Activated T-cell treated with anti-CD3 and anti-CD28 coated beads, Interleukin-2, amount 50 U/mL, for 72 hours (primary cell): ENCODE measurements around the gene GRIK4. TPM values are rescaled to one million over a fixed set of nuclear protein-coding genes. Genes with fewer than 3 reads are reported as not detected.

ENCODE experiments used
- ATAC-seq, 2 donors: fragments of 150-1000 bp; cut with Tn5 transposase; replicated peaks in 1 of 2; 2 replicates each; pipeline ENCODE4 v1.10.0; 2021; ENCODE audit warnings: moderate library complexity in 2 of 2, mild to moderate bottlenecking in 1 of 2
- DNase-seq, 2 donors: peaks; one replicate each; pipeline ENCODE4 v3.0.0; 2021 to 2022; ENCODE audit warnings: mixed read lengths in 1 of 2
- H3K27ac Mint-ChIP-seq: one replicate; pipeline ENCODE4 v1.8.0; 2022; ENCODE audit warnings: mild to moderate bottlenecking, moderate library complexity, mixed read lengths
- H3K27me3 Mint-ChIP-seq: one replicate; pipeline ENCODE4 v1.8.0; 2022; ENCODE audit warnings: low read depth, mixed read lengths
- H3K36me3 Mint-ChIP-seq, 2 donors: one replicate each; pipeline ENCODE4 v1.8.0; 2022; ENCODE audit warnings: mixed read lengths in 2 of 2, mild to moderate bottlenecking in 1 of 2; ENCODE audit not compliant: insufficient read depth in 2 of 2
- H3K4me1 Mint-ChIP-seq: one replicate; pipeline ENCODE4 v1.8.0; 2022; ENCODE audit warnings: low read depth, mixed read lengths
- H3K4me3 Mint-ChIP-seq, 2 donors: one replicate each; pipeline ENCODE4 v1.8.0; 2022; ENCODE audit warnings: mild to moderate bottlenecking in 2 of 2, mixed read lengths in 2 of 2, moderate library complexity in 2 of 2
- H3K9me3 Mint-ChIP-seq, 2 donors: one replicate each; pipeline ENCODE4 v1.8.0; 2022; ENCODE audit warnings: mixed read lengths in 2 of 2
- total RNA-seq, 2 donors: library from RNA; stranded (reverse); gene quantifications; one replicate each; pipeline ENCODE4 v1.2.3, GENCODE V29; 2022

GRIK4 gene
- total RNA-seq, 2 donors from 2014 or later = 0.12 TPM; not detected in 1

GRCh38 chr11:120918257-120918656, 406.7 kb downstream of the GRIK4 start:
- Mint-ChIP-seq H3K4me1 (no peaks in the 10 kb centered on the region), H3K4me3 (no peak overlapping the region), H3K36me3 (no peaks in the 10 kb centered on the region), H3K9me3 (no peaks in the 10 kb centered on the region), H3K27me3 (peaks cover 6% of the 10 kb centered on the region), H3K27ac (no peak overlapping the region)
- DNase-seq = no peak
- no peak for ATAC-seq

- H3K27ac Mint-ChIP-seq = no peak overlapping the region
- no peaks in the 10 kb centered on the region for H3K9me3 Mint-ChIP-seq
- H3K36me3 Mint-ChIP-seq = no peaks in the 10 kb centered on the region
- DNase-seq (no peak), ATAC-seq (no peak)
- H3K4me3 Mint-ChIP-seq = no peak overlapping the region
- no peaks in the 10 kb centered on the region for H3K4me1 Mint-ChIP-seq
- peaks cover 6% of the 10 kb centered on the region for H3K27me3 Mint-ChIP-seq
Measured at GRCh38 chr11:120919045-120919444, 407.5 kb downstream of the GRIK4 start.

DNA sequence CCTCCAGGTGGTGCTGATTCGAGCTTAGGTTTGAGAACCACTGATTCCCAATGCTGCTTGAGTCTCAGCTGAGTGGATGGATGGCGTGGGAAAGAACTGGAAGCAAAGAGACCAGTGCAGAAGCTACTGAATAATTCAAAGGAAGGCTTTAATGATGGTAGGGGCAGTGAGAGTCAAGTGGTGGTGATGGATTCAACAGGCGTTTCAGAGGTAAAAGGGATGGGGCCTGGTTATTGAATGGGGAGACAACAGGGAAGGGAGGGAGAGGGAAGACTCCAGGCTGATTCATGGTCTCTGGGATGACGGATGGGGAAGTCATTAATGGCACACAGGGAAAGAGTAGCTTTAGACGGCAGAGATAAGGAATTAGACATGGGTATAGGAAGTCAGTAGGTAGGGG, 408.0 kb downstream of the GRIK4 start:
- H3K27me3 Mint-ChIP-seq = peaks cover 6% of the 10 kb centered on the region
- H3K36me3 Mint-ChIP-seq = no peaks in the 10 kb centered on the region

DNA sequence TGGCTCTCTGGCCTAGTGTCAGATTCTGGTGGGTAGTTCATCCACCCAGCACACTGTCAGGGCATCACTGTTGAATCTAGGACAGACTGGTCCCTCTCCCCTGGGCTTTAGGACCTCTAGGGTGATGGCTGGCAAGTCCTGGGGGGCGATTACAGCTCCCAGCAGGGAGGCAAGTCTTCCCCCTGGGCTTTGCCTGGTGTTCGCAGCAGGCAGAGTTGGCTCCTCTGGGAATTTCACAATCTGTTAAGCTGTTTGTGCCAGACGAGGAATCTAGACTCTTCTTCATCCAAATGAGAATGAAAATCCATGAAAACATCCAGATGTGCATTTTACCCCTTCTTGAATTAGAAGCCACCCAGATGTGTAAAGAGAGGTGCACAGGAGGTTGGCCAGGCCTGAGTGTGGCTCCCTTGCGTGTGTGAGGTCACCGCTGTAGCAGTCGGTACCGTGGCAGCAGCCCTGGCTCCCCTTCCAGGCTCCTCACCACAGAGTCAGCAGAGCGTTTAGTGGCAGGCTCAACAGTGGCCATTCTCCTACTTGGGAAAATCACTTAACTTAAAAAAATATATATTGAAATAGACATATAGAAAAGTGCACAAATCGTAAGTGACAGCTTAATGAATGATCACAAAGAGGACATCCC, 412.4 kb downstream of the GRIK4 start:
- Mint-ChIP-seq H3K4me3 (no peak overlapping the region), H3K9me3 (no peaks in the 10 kb centered on the region)
- no peak for DNase-seq

More for the DNA sequence above, 408.0 kb downstream of the GRIK4 start:
- no peaks in the 10 kb centered on the region for H3K4me1 Mint-ChIP-seq
- no peak for ATAC-seq
- no peaks in the 10 kb centered on the region for H3K9me3 Mint-ChIP-seq
- H3K27ac Mint-ChIP-seq = no peak overlapping the region
- H3K4me3 Mint-ChIP-seq = no peak overlapping the region
- DNase-seq = no peak

GRCh38 chr11:120925944-120926343, 414.4 kb downstream of the GRIK4 start:
- DNase-seq (no peak), ATAC-seq (no peak)
- H3K4me1 Mint-ChIP-seq = no peaks in the 10 kb centered on the region
- H3K36me3 Mint-ChIP-seq = no peaks in the 10 kb centered on the region
- no peak overlapping the region for H3K4me3 Mint-ChIP-seq
- H3K27me3 Mint-ChIP-seq = no peaks in the 10 kb centered on the region
- H3K9me3 Mint-ChIP-seq = no peaks in the 10 kb centered on the region
- H3K27ac Mint-ChIP-seq = no peak overlapping the region

More for the DNA sequence above, 412.4 kb downstream of the GRIK4 start:
- no peak for ATAC-seq
- no peaks in the 10 kb centered on the region for H3K36me3 Mint-ChIP-seq
- no peak overlapping the region for H3K27ac Mint-ChIP-seq
- no peaks in the 10 kb centered on the region for H3K4me1 Mint-ChIP-seq
- H3K27me3 Mint-ChIP-seq = no peaks in the 10 kb centered on the region

GRCh38 chr11:120928627-120929026, 417.1 kb downstream of the GRIK4 start:
- Mint-ChIP-seq H3K4me1 (no peaks in the 10 kb centered on the region), H3K27ac (no peak overlapping the region), H3K4me3 (no peak overlapping the region), H3K9me3 (no peaks in the 10 kb centered on the region), H3K36me3 (no peaks in the 10 kb centered on the region), H3K27me3 (no peaks in the 10 kb centered on the region)
- DNase-seq (no peak), ATAC-seq (no peak)

DNA sequence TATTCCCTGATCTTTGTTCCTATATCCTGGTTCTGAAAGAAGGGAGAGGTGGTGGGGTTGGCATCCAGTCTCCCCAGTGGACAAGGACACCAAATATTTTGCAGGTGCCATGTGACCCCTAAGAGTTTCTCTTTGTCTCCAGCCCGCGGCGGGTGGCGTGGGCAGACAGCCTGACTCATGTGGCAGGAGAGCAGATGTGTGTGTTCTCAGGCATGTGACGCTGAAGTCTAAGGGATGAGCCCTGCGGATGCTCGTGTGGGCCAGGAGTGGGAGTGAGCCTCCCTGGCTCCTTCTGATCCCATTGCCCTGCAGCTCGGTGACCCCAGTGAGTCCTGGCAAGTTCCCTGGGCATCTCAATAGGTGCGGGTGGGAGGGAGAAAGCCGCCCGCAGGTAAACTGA, 417.5 kb downstream of the GRIK4 start:
- DNase-seq (no peak), ATAC-seq (no peak)
- H3K4me3 Mint-ChIP-seq = no peak overlapping the region
- no peaks in the 10 kb centered on the region for H3K4me1 Mint-ChIP-seq
- H3K27ac Mint-ChIP-seq = no peak overlapping the region
- H3K36me3 Mint-ChIP-seq = no peaks in the 10 kb centered on the region
- no peaks in the 10 kb centered on the region for H3K9me3 Mint-ChIP-seq
- no peaks in the 10 kb centered on the region for H3K27me3 Mint-ChIP-seq

- DNase-seq = peak; percentile 58 to 61
- Mint-ChIP-seq H3K4me1 (no peaks in the 10 kb centered on the region), H3K36me3 (no peaks in the 10 kb centered on the region), H3K9me3 (no peaks in the 10 kb centered on the region), H3K27ac (no peak overlapping the region), H3K27me3 (no peaks in the 10 kb centered on the region), H3K4me3 (no peak overlapping the region)
- ATAC-seq = peak; percentile 63 to 69
Measured at GRCh38 chr11:120929664-120930154, 418.2 kb downstream of the GRIK4 start.

- ATAC-seq (no peak), DNase-seq (no peak)
- Mint-ChIP-seq H3K36me3 (no peaks in the 10 kb centered on the region), H3K27me3 (no peaks in the 10 kb centered on the region), H3K4me1 (no peaks in the 10 kb centered on the region), H3K9me3 (no peaks in the 10 kb centered on the region), H3K27ac (no peak overlapping the region), H3K4me3 (no peak overlapping the region)
Measured at GRCh38 chr11:120931057-120931779, 419.7 kb downstream of the GRIK4 start.

DNA sequence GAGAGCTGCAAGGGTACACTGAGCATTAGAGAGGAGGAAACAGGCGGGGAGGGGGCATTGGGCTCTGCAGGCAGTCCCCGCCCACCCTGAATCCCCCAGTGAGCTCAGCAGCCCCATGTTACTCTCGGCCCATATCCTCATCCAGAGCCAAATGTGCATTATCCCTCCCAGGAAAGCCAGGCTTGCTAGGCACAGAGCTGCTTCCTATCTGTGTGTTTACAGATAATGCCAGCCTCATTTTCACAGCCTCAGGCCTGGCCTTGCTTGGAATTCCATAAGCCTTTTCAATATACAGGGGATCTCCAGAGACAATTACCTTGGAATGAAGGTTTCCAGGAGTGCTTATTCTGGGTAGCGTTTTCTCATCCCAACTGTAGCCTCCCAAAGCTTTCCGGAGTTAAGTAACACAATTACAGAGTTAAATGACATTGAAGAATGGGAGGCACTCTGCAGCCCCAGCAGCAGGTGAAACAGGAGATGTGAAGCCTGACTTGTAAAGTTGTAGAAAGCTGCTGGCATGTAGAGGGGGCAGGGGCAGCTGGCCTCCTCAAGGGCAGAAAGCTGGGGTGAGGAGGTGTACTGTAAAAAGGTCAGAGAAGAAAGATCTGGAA, 420.9 kb downstream of the GRIK4 start:
- Mint-ChIP-seq H3K9me3 (no peaks in the 10 kb centered on the region), H3K4me3 (no peak overlapping the region), H3K4me1 (no peaks in the 10 kb centered on the region), H3K27ac (no peak overlapping the region), H3K36me3 (no peaks in the 10 kb centered on the region), H3K27me3 (peaks cover under 1% of the 10 kb centered on the region)
- no peak for ATAC-seq
- DNase-seq = no peak

- Mint-ChIP-seq H3K27me3 (peaks cover 28% of the 10 kb centered on the region), H3K4me1 (no peaks in the 10 kb centered on the region), H3K9me3 (no peaks in the 10 kb centered on the region), H3K27ac (no peak overlapping the region), H3K4me3 (no peak overlapping the region), H3K36me3 (no peaks in the 10 kb centered on the region)
- ATAC-seq = no peak
- DNase-seq = no peak
Measured at GRCh38 chr11:120936356-120936755, 424.8 kb downstream of the GRIK4 start.

- Mint-ChIP-seq H3K27me3 (peaks cover 32% of the 10 kb centered on the region), H3K9me3 (no peaks in the 10 kb centered on the region), H3K4me3 (no peak overlapping the region), H3K36me3 (no peaks in the 10 kb centered on the region), H3K4me1 (no peaks in the 10 kb centered on the region), H3K27ac (no peak overlapping the region)
- DNase-seq = no peak
- no peak for ATAC-seq
Measured at GRCh38 chr11:120937501-120937900, 426.0 kb downstream of the GRIK4 start.

- H3K36me3 Mint-ChIP-seq = no peaks in the 10 kb centered on the region
- H3K9me3 Mint-ChIP-seq = no peaks in the 10 kb centered on the region
- H3K27ac Mint-ChIP-seq = no peak overlapping the region
- no peak overlapping the region for H3K4me3 Mint-ChIP-seq
- DNase-seq (no peak), ATAC-seq (no peak)
- peaks cover 32% of the 10 kb centered on the region for H3K27me3 Mint-ChIP-seq
- H3K4me1 Mint-ChIP-seq = no peaks in the 10 kb centered on the region
Measured at GRCh38 chr11:120938260-120938659, 426.7 kb downstream of the GRIK4 start.
